Thoracic aorta (tissue), 2 donors: ENCODE data around the gene RRAD. TPM values are rescaled to one million over a fixed set of nuclear protein-coding genes. Genes with fewer than 3 reads are reported as not detected.
"Not testable (repeated sequence)": the region's sequence is repeated elsewhere in the genome, so short reads cannot be mapped to it uniquely, and the experiment has no call there.

ENCODE experiments used
- ATAC-seq: fragments of 150-250 bp; one replicate; pipeline ENCODE4 v1.8.0; 2017; ENCODE audit warnings: low read depth; ENCODE audit not compliant: insufficient number of reproducible peaks, low FRiP score
- DNase-seq: peaks from one replicate; pipeline ENCODE4 v3.0.0-alpha.2; 2020; ENCODE audit warnings: low spot score
- H3K27ac ChIP-seq, 2 donors: fragments of 200-600 bp; sonication (generic); 1 replicate in 1 of 2; 2 replicates in 1 of 2; pipeline ENCODE4 v1.5.1; 2016; ENCODE audit warnings: mild to moderate bottlenecking in 2 of 2, moderate library complexity in 2 of 2
- H3K27me3 ChIP-seq: fragments of 200-600 bp; sonication (generic); replicated peaks from 2 replicates; pipeline ENCODE4 v1.6.0; 2016; ENCODE audit warnings: mild to moderate bottlenecking; ENCODE audit not compliant: insufficient read depth
- H3K36me3 ChIP-seq: fragments of 200-600 bp; sonication (generic); one replicate; pipeline ENCODE4 v1.5.1; 2016
- H3K4me1 ChIP-seq, 2 donors: fragments of 200-600 bp; sonication (generic); 1 replicate in 1 of 2; 2 replicates in 1 of 2; pipeline versions ENCODE4 v1.5.1 to v1.6.0; 2016; ENCODE audit warnings: low read depth in 2 of 2, mild to moderate bottlenecking in 1 of 2; ENCODE audit not compliant: control insufficient read depth in 1 of 2
- H3K4me3 ChIP-seq: fragments of 200-600 bp; sonication (generic); 2 replicates; pipeline ENCODE4 v1.5.1; 2016; ENCODE audit warnings: mild to moderate bottlenecking
- H3K9me3 ChIP-seq: fragments of 200-600 bp; sonication (generic); 2 replicates; pipeline ENCODE4 v1.5.1; 2016
- CTCF ChIP-seq: fragments of 200-600 bp; sonication (generic); IDR thresholded peaks from one replicate; pipeline ENCODE4 v1.5.1; 2019; ENCODE audit warnings: antibody characterized with exemption
- total RNA-seq, 2 donors: library from RNA; depleted of rRNA; stranded (reverse); fragments of >200 nt; gene quantifications; one replicate each; pipeline versions ENCODE4 v1.1.0 to v1.2.3, GENCODE V29; 2016

RRAD gene
- total RNA-seq, 2 donors from 2014 or later = 43.2 to 88.3 TPM

GRCh38 chr16:66945939-66946338 is 20.6 kb upstream of the RRAD start:
- no peak for ATAC-seq
- Histone ChIP-seq H3K27me3 (no peaks in the 10 kb centered on the region), H3K27ac (no peak overlapping the region), H3K4me1 (peaks cover 8 to 19% of the 10 kb centered on the region in 2 donors), H3K4me3 (no peak overlapping the region), H3K36me3 (peaks cover 23% of the 10 kb centered on the region), H3K9me3 (no peaks in the 10 kb centered on the region)
- no peak for TF ChIP-seq CTCF
- no peak for DNase-seq

DNA sequence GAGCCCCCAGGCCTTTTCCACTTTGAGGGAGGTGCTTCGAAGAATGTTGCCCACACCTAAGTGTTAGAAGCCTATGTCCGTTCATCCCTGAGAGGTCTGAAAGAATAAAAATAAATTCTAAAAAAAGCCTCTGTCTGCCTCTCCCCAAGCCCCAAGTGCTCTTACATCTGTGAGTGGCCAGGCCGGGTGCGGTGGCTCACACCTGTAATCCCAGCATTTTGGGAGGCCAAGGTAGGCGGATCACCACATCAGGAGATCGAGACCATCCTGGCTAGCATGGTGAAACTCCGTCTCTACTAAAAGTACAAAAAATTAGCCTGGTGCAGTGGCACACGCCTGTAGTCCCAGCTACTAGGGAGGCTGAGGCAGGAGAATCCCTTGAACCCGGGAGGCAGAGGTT is 19.6 kb upstream of the RRAD start:
- H3K27me3 ChIP-seq, DNase-seq, H3K9me3 ChIP-seq, ATAC-seq, H3K27ac ChIP-seq, H3K4me3 ChIP-seq: not testable (repeated sequence)
- H3K4me1 ChIP-seq = peaks cover 8 to 19% of the 10 kb centered on the region in 2 donors
- H3K36me3 ChIP-seq = peaks cover 31% of the 10 kb centered on the region

DNA sequence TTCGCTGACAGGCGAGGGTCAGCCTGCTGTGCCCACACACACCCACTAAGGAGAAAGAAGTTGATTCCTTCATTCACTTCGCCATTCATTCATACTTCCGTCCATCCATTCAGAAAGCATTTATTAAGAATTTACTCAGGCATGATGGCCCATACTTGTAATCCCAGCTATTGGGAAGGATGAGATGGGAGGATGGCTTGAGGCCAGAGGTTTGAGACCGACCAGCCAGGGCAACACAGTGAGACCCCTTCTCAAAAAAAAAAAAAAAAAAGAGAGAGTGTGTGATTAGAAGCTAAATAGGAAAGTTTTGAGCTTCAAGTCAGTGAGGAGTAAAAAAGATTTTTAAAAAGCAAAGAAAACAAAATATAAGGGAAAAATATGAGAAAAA is 18.7 kb upstream of the RRAD start:
- no peak for DNase-seq
- no peak for TF ChIP-seq CTCF
- no peak for ATAC-seq
- peaks cover 33% of the 10 kb centered on the region for H3K36me3 ChIP-seq
- peaks cover 8 to 17% of the 10 kb centered on the region in 2 donors for H3K4me1 ChIP-seq
- no peak overlapping the region for H3K4me3 ChIP-seq
- H3K9me3 ChIP-seq = no peaks in the 10 kb centered on the region
- no peaks in the 10 kb centered on the region for H3K27me3 ChIP-seq
- no peak overlapping the region for H3K27ac ChIP-seq

- ATAC-seq (no peak), DNase-seq (no peak)
- peaks cover 34% of the 10 kb centered on the region for H3K36me3 ChIP-seq
- H3K9me3 ChIP-seq = no peaks in the 10 kb centered on the region
- TF ChIP-seq CTCF = no peak
- H3K4me1 ChIP-seq = peaks cover 4 to 12% of the 10 kb centered on the region in 2 donors
- H3K27ac ChIP-seq = no peak overlapping the region
- no peak overlapping the region for H3K4me3 ChIP-seq
- H3K27me3 ChIP-seq = no peaks in the 10 kb centered on the region
These were observed 18.2 kb upstream of the RRAD start for GRCh38 chr16:66943426-66944053.

DNA sequence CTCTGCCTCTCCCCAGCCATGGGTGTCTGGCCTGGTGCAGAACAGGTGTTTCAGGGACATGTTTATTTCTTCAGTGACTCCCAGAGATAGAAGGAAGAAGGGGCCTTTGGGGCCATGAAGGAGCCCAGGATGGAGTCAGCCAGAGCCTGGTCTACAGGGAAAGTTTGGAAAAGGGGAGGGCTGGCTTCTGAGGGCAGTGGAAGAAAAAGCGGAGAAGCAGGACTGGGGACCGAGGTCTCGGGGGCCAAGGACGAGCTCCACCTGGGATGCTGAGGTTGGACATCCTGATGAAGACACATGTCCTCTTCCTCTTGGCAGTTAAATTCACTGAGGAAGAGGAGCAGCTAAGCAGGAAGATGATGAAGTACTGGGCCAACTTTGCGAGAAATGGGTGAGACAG is 17.6 kb upstream of the RRAD start:
- H3K36me3 ChIP-seq = peaks cover 39% of the 10 kb centered on the region
- no peak for ATAC-seq
- no peak for TF ChIP-seq CTCF

DNA sequence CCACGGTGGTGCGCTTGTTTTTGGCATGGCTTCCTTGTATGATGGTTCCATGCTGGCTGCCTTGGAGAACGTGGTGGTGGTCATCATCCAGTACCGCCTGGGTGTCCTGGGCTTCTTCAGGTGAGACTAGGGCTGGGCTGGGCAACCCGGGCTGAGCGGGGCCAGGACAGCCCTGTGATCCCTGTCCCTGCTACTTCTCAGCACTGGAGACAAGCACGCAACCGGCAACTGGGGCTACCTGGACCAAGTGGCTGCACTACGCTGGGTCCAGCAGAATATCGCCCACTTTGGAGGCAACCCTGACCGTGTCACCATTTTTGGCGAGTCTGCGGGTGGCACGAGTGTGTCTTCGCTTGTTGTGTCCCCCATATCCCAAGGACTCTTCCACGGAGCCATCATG is 14.9 kb upstream of the RRAD start:
- Histone ChIP-seq H3K4me3 (no peak overlapping the region), H3K27ac (no peak overlapping the region), H3K9me3 (no peaks in the 10 kb centered on the region), H3K4me1 (peaks cover 9 to 19% of the 10 kb centered on the region in 2 donors), H3K27me3 (no peaks in the 10 kb centered on the region), H3K36me3 (peaks cover 39% of the 10 kb centered on the region)
- no peak for TF ChIP-seq CTCF
- DNase-seq (no peak), ATAC-seq (no peak)

More for the DNA sequence above, 17.6 kb upstream of the RRAD start:
- no peak for DNase-seq
- H3K4me1 ChIP-seq = peaks cover 0 to 7% of the 10 kb centered on the region in 2 donors
- H3K27me3 ChIP-seq = no peaks in the 10 kb centered on the region
- no peak overlapping the region for H3K27ac ChIP-seq
- no peaks in the 10 kb centered on the region for H3K9me3 ChIP-seq
- no peak overlapping the region for H3K4me3 ChIP-seq
